CD4-positive, alpha-beta T cell (primary cell): ENCODE results near the gene DRG2. TPM values are rescaled to one million over a fixed set of nuclear protein-coding genes. Genes with fewer than 3 reads are reported as not detected.

Experiments
- ATAC-seq: fragments of 200-7000 bp; cut with Tn5 transposase; one replicate; pipeline ENCODE4 v1.10.0; 2022; ENCODE audit warnings: mild to moderate bottlenecking; ENCODE audit not compliant: poor library complexity
- CTCF ChIA-PET: fragments of 350-600 bp; sonication (Branson Sonifier 250); formaldehyde crosslinking; loops from one replicate; lab custom pipeline; 2021; ENCODE audit warnings: antibody characterized with exemption, inconsistent platforms; lab: Charles Lee
- POLR2A ChIA-PET: fragments of 350-600 bp; sonication (Branson Sonifier 250); formaldehyde crosslinking; loops from one replicate; lab custom pipeline; 2021; ENCODE audit warnings: antibody characterized with exemption, inconsistent platforms; lab: Charles Lee
- DNase-seq, 14 experiments: peaks; one replicate each; pipeline ENCODE4 v3.0.0-alpha.2; 2013 to 2020; ENCODE audit warnings: mixed read lengths in 2 of 14
- H3K27ac ChIP-seq, 2 donors: one replicate each; pipeline versions ENCODE4 v1.5.1 to v1.7.0; 2013; ENCODE audit warnings: low read length in 2 of 2, low read depth in 1 of 2, mild to moderate bottlenecking in 1 of 2
- H3K27me3 ChIP-seq, 2 experiments: 1 replicate in 1 of 2; 2 replicates in 1 of 2; pipeline versions ENCODE4 v1.6.1 to v1.7.0; 2013; ENCODE audit warnings: low read length in 2 of 2, control low read depth in 1 of 2, mild to moderate bottlenecking in 1 of 2, moderate library complexity in 1 of 2; ENCODE audit not compliant: insufficient read depth in 2 of 2, control insufficient read depth in 1 of 2
- H3K36me3 ChIP-seq: one replicate; pipeline ENCODE4 v1.6.1; 2013; ENCODE audit warnings: low read length, control low read depth; ENCODE audit not compliant: insufficient read depth
- H3K4me1 ChIP-seq: one replicate; pipeline ENCODE4 v1.6.1; 2013; ENCODE audit warnings: low read length, control low read depth; ENCODE audit not compliant: insufficient read depth
- H3K4me3 ChIP-seq: one replicate; pipeline ENCODE4 v1.5.1; 2013; ENCODE audit warnings: mild to moderate bottlenecking, low read length, moderate library complexity
- H3K9me3 ChIP-seq, 2 experiments: 1 replicate in 1 of 2; 2 replicates in 1 of 2; pipeline versions ENCODE4 v1.6.1 to v1.7.0; 2013; ENCODE audit warnings: low read length in 2 of 2, mild to moderate bottlenecking in 2 of 2, control low read depth in 1 of 2, moderate library complexity in 1 of 2; ENCODE audit not compliant: control insufficient read depth in 1 of 2, insufficient read depth in 1 of 2
- H3K27ac Mint-ChIP-seq: one replicate; pipeline ENCODE4 v1.8.0; 2020; ENCODE audit warnings: mixed read lengths
- H3K27me3 Mint-ChIP-seq: one replicate; pipeline ENCODE4 v1.8.0; 2021; ENCODE audit warnings: mixed read lengths
- H3K36me3 Mint-ChIP-seq: one replicate; pipeline ENCODE4 v1.8.0; 2021; ENCODE audit warnings: low read depth, mixed read lengths
- H3K4me1 Mint-ChIP-seq: one replicate; pipeline ENCODE4 v1.8.0; 2021; ENCODE audit warnings: low read depth, mixed read lengths
- H3K4me3 Mint-ChIP-seq: one replicate; pipeline ENCODE4 v1.8.0; 2020; ENCODE audit warnings: mild to moderate bottlenecking, mixed read lengths
- H3K9me3 Mint-ChIP-seq: one replicate; pipeline ENCODE4 v1.8.0; 2020; ENCODE audit warnings: mixed read lengths
- CTCF ChIP-seq: fragments of 200-600 bp; IDR thresholded peaks from one replicate; pipeline ENCODE4 v1.8.0; 2022; ENCODE audit warnings: antibody characterized with exemption, mild to moderate bottlenecking
- intact Hi-C, 2 experiments: fragments of 100-400 bp; cut with DNase I in 1 of 2; cut with micrococcal nuclease in 1 of 2; formaldehyde crosslinking; loops; one replicate each; pipeline versions ENCODE4 v1.15.1 to v1.9.0; 2023 to 2025; cut with DNase I, micrococcal nuclease
- total RNA-seq, 174 experiments: library from RNA in 2 of 174; stranded (reverse) in 2 of 174; gene quantifications; one replicate each; pipeline ENCODE4 v1.2.3 and lab custom pipeline; 2021 to 2026

DRG2 gene
- total RNA-seq, 2 experiments from 2014 or later, result 38.9 to 40.6 TPM

GRCh38 chr17:18101828-18102227 lies 14.1 kb downstream of the DRG2 start:
- H3K36me3 Mint-ChIP-seq, result peaks cover 58% of the 10 kb centered on the region
- no peak overlapping the region for H3K27ac Mint-ChIP-seq

GRCh38 chr17:18102640-18103039 lies 14.9 kb downstream of the DRG2 start:
- peaks cover 54% of the 10 kb centered on the region for H3K36me3 Mint-ChIP-seq
- Histone ChIP-seq H3K27me3 (no peaks in the 10 kb centered on the region), H3K4me1 (no peaks in the 10 kb centered on the region), H3K27ac (no peak overlapping the region), H3K4me3 (no peak overlapping the region), H3K36me3 (peaks cover 54% of the 10 kb centered on the region), H3K9me3 (no peaks in the 10 kb centered on the region)
- ChIA-PET CTCF (no interaction called here), POLR2A (no interaction called here)
- no peak for DNase-seq
- no peak overlapping the region for H3K4me3 Mint-ChIP-seq
- H3K27me3 Mint-ChIP-seq, result no peaks in the 10 kb centered on the region
- H3K9me3 Mint-ChIP-seq, result no peaks in the 10 kb centered on the region
- H3K4me1 Mint-ChIP-seq, result no peaks in the 10 kb centered on the region
- intact Hi-C loops, result no loop called here
- no peak for ATAC-seq
- no peak overlapping the region for H3K27ac Mint-ChIP-seq
- TF ChIP-seq CTCF, result no peak

More at GRCh38 chr17:18101828-18102227, 14.1 kb downstream of the DRG2 start:
- Mint-ChIP-seq H3K9me3 (no peaks in the 10 kb centered on the region), H3K4me1 (no peaks in the 10 kb centered on the region), H3K27me3 (no peaks in the 10 kb centered on the region), H3K4me3 (no peak overlapping the region)
- Histone ChIP-seq H3K4me1 (no peaks in the 10 kb centered on the region), H3K36me3 (peaks cover 55% of the 10 kb centered on the region), H3K27me3 (no peaks in the 10 kb centered on the region), H3K9me3 (no peaks in the 10 kb centered on the region), H3K27ac (no peak overlapping the region), H3K4me3 (no peak overlapping the region)
- ATAC-seq (no peak), DNase-seq (no peak)
- ChIA-PET CTCF (no interaction called here), POLR2A (no interaction called here)
- intact Hi-C loops, result no loop called here
- no peak for TF ChIP-seq CTCF

- H3K36me3 Mint-ChIP-seq, result peaks cover 33% of the 10 kb centered on the region
- H3K27me3 Mint-ChIP-seq, result no peaks in the 10 kb centered on the region
- no peaks in the 10 kb centered on the region for H3K9me3 Mint-ChIP-seq
- Histone ChIP-seq H3K27ac (no peak overlapping the region), H3K36me3 (peaks cover 30% of the 10 kb centered on the region), H3K4me1 (no peaks in the 10 kb centered on the region), H3K27me3 (no peaks in the 10 kb centered on the region), H3K4me3 (no peak overlapping the region), H3K9me3 (no peaks in the 10 kb centered on the region)
- ATAC-seq (no peak), DNase-seq (no peak)
- ChIA-PET POLR2A (no interaction called here), CTCF (no interaction called here)
- intact Hi-C loops, result no loop called here
- no peak for TF ChIP-seq CTCF
- H3K4me1 Mint-ChIP-seq, result no peaks in the 10 kb centered on the region
- no peak overlapping the region for H3K27ac Mint-ChIP-seq
- no peak overlapping the region for H3K4me3 Mint-ChIP-seq
Observed at GRCh38 chr17:18105027-18105426, 17.3 kb downstream of the DRG2 start.
